ENCODE measurements around the gene PPOX. TPM values are rescaled to one million over a fixed set of nuclear protein-coding genes. Genes with fewer than 3 reads are reported as not detected.

The PPOX gene
- total RNA-seq, 1 donor from 2014 or later = 18.3 TPM

DNA sequence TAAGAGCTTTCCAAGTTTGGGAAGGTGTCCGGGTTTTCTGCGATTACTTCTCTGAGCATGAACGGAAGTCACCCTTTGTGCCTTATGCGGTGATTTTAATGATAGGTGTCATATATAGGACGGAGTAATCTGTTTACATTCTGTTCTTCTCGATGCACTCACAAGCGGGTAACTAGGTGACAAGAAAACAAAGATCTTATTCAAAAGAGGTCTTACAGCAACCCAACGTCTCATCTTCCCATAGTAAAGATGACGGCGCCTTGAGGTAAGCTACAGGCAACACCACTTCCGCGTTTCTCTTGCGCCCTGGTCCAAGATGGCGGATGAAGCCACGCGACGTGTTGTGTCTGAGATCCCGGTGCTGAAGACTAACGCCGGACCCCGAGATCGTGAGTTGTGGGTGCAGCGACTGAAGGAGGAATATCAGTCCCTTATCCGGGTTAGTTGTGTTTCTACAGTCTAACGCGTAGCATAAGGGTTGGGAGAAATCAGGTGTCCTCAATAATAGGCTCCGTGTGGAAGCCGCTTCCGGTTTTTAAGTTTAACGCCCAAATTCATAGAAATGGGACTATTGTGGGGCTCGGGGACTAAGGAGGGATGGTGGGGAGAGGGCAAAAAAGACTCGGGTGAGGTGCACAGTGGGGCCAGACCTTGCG, 12.4 kb upstream of the PPOX start, which contains the start of gene UFC1:
TSS of gene UFC1 (plus strand) at position 297 of the 656 bp plus-strand sequence. CDS start at position 317, 20 bp downstream.
- Histone ChIP-seq H3K4me2 (peak within 1 kb of the TSS; percentile 84), H4K20me1 (ENCODE audit: low read depth) (no peaks in the 10 kb centered on the region), H3K36me3 (no peaks in the 10 kb centered on the region), H3K4me1 (no peaks in the 10 kb centered on the region), H3K27me3 (no peaks in the 10 kb centered on the region), H3K9ac (peak within 1 kb of the TSS; percentile 91), H3K9me3 (ENCODE audit: low read depth) (no peaks in the 10 kb centered on the region), H3K27ac (peak within 1 kb of the TSS; percentile 77), H2AFZ (replicated peaks) (peak within 1 kb of the TSS; percentile 96), H3K4me3 (peak within 1 kb of the TSS; percentile 91), H3F3A (ENCODE audit: low read depth) (peaks cover 12% of the 10 kb centered on the region), H3K79me2 (ENCODE audit: low read depth) (peaks cover 19% of the 10 kb centered on the region)
- TF ChIP-seq EZH2 (IDR thresholded peaks at IDR 0.05) (no peak), EZH2phosphoT487 (IDR thresholded peaks at IDR 0.05) (no peak), CTCF (IDR thresholded peaks at IDR 0.05) (no peak)
- H3K27ac Mint-ChIP-seq = peak within 1 kb of the TSS; percentile 100
- peaks cover 5% of the 10 kb centered on the region for H3K36me3 Mint-ChIP-seq
- DNase-seq (ENCODE audit: low spot score) = peak; percentile 89
- H3K9me3 Mint-ChIP-seq = no peaks in the 10 kb centered on the region
- peak within 1 kb of the TSS; percentile 99 for H3K4me3 Mint-ChIP-seq
- peaks cover 23% of the 10 kb centered on the region for H3K4me1 Mint-ChIP-seq
- H3K27me3 Mint-ChIP-seq (ENCODE audit: insufficient read depth, low read depth) = peaks cover 1% of the 10 kb centered on the region

DNA sequence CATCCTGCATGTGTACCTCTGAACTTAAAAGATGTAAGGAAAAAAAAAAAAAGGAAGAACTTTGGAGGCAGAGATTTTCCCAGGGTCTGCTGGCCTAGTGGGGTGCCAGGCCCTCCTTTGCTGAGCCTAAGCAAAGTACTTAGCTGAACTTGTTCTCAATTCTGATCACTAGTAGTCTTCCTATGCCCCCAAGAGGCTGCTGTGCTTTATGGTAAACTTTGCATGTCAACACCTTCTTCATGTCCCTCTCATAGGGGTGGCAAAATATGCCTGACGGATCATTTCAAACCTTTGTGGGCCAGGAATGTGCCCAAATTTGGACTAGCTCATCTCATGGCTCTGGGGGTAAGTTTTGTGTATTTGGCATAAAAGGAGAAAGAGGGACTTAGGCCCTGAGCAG, 8.4 kb upstream of the PPOX start:
- Histone ChIP-seq H3K9me3 (ENCODE audit: low read depth) (no peaks in the 10 kb centered on the region), H3F3A (ENCODE audit: low read depth) (peaks cover 21% of the 10 kb centered on the region), H3K27ac (no peak overlapping the region), H3K9ac (no peak overlapping the region), H3K79me2 (ENCODE audit: low read depth) (peaks cover 30% of the 10 kb centered on the region), H3K4me3 (no peak overlapping the region), H3K27me3 (no peaks in the 10 kb centered on the region), H3K4me2 (no peak overlapping the region), H4K20me1 (ENCODE audit: low read depth) (no peaks in the 10 kb centered on the region), H3K36me3 (no peaks in the 10 kb centered on the region), H3K4me1 (peaks cover 6% of the 10 kb centered on the region), H2AFZ (replicated peaks) (no peak overlapping the region)
- Mint-ChIP-seq H3K4me3 (peak overlapping the region; percentile 95), H3K4me1 (peaks cover 42% of the 10 kb centered on the region), H3K27me3 (ENCODE audit: insufficient read depth, low read depth) (peaks cover 7% of the 10 kb centered on the region), H3K9me3 (no peaks in the 10 kb centered on the region), H3K36me3 (peaks cover 16% of the 10 kb centered on the region), H3K27ac (peak overlapping the region; percentile 67)
- no peak for DNase-seq (ENCODE audit: low spot score)
- no peak for TF ChIP-seq EZH2 (IDR thresholded peaks at IDR 0.05)
- no peak for TF ChIP-seq EZH2phosphoT487 (IDR thresholded peaks at IDR 0.05)
- TF ChIP-seq CTCF (IDR thresholded peaks at IDR 0.05) = no peak

- TF ChIP-seq CTCF (IDR thresholded peaks at IDR 0.05) (no peak), EZH2 (IDR thresholded peaks at IDR 0.05) (no peak), EZH2phosphoT487 (IDR thresholded peaks at IDR 0.05) (no peak)
- H3F3A ChIP-seq (ENCODE audit: low read depth) = peaks cover 18% of the 10 kb centered on the region
- peak overlapping the region; percentile 95 for H3K4me3 Mint-ChIP-seq
- peaks cover 18% of the 10 kb centered on the region for H3K36me3 Mint-ChIP-seq
- no peaks in the 10 kb centered on the region for H3K36me3 ChIP-seq
- no peaks in the 10 kb centered on the region for H3K9me3 Mint-ChIP-seq
- peaks cover 7% of the 10 kb centered on the region for H3K27me3 Mint-ChIP-seq (ENCODE audit: insufficient read depth, low read depth)
- H3K4me2 ChIP-seq = peak overlapping the region; percentile 70
- no peak for DNase-seq (ENCODE audit: low spot score)
- peak overlapping the region; percentile 79 for H3K27ac Mint-ChIP-seq
- H3K9ac ChIP-seq = no peak overlapping the region
- H4K20me1 ChIP-seq (ENCODE audit: low read depth) = no peaks in the 10 kb centered on the region
- H3K27ac ChIP-seq = no peak overlapping the region
- no peaks in the 10 kb centered on the region for H3K9me3 ChIP-seq (ENCODE audit: low read depth)
- H3K4me1 Mint-ChIP-seq = peaks cover 41% of the 10 kb centered on the region
- peaks cover 30% of the 10 kb centered on the region for H3K79me2 ChIP-seq (ENCODE audit: low read depth)
- peaks cover 6% of the 10 kb centered on the region for H3K4me1 ChIP-seq
- H3K4me3 ChIP-seq = peak overlapping the region; percentile 82
- no peak overlapping the region for H2AFZ ChIP-seq (replicated peaks)
- no peaks in the 10 kb centered on the region for H3K27me3 ChIP-seq
These were observed 7.8 kb upstream of the PPOX start for GRCh38 chr1:161158316-161159010.

Measured in neural progenitor cell (in vitro differentiated cells).